Fibroblast of gingiva (primary cell): ENCODE data around the gene RNASE4.
A peak's percentile ranks its signal among the peaks of the same experiment; 100 is the strongest.

Source experiments
- DNase-seq: peaks from one replicate; pipeline ENCODE4 v3.0.0-alpha.2; 2011; ENCODE audit warnings: low read depth

RNASE4 gene

DNA sequence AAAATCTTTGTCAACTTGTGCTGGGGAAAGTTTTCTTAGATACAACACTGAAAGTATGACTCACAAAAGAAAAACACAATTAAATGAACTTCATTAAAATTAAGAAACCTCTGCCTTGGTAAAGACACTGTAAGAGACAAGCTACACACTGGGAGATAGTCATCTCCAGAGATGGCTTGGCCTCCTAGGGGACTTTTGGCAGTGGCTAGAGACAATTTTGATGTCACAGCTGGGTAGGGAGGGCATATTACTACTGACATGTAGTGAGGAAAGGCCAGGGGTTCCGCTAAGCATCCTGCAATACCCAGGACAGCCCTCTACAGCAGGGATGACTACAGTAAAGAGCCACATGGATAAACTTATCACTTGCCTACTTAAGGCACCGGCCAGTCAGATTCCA lies 8.7 kb upstream of the RNASE4 start:
- DNase-seq = no peak

GRCh38 chr14:20676072-20676471 lies 8.3 kb upstream of the RNASE4 start:
- DNase-seq = no peak

- no peak for DNase-seq
These were observed 4.5 kb upstream of the RNASE4 start for GRCh38 chr14:20679907-20680306.

DNA sequence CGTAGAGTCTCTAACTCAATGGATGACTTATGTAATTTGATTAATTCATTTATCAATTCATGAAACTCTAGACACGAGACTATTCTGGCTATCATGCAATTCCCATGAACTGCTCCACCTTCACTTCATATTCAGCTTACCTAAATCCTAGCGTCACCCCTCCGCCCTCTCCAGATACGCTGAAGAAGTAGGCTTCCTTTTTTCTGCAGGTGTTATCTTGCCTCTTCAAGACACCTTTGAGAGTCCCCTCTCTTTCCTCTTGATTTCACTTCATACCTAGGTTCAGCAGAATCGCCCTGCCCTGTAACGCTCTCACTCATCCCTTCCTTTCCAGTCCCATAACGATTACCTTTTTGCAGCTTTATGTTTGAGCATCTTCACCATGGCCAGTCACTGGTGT lies 4.0 kb upstream of the RNASE4 start:
- no peak for DNase-seq

- no peak for DNase-seq
These were observed 3.5 kb upstream of the RNASE4 start for GRCh38 chr14:20680843-20681347.

DNA sequence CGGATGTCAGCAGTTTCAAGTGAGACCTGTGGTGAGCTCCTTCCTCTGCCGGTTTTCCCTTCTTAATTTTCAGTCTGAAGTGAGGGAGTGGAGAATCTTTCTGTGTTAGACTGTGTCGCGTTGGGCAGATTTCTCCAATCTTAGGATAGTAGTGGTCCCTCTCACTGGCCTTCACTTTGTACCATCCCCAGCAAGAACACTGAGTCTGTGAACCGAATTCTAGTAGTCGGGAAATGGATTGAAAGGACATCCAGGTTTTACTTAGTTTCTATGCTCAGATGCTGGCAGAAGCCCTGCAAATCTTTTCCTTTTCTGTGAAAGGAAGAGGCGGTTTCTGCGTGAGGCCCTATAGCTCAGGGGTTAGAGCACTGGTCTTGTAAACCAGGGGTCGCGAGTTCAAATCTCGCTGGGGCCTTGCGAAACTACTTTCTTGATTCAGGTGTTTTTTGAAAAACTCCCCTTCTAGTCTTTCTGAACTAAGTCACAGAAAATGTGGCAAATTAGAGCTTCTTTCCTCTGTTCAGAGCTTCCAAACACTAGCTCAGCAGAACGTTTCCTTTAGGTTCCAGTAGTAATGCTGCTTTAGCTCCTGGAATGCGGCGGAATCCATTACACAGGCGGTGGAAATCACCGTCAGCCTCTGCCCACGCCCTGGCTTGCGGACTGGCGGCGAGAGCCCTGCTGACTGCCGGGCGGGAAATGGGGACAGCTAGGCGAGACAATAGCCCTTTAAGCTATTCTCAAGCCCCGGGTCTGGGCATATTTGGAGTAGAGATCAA lies 2.8 kb upstream of the RNASE4 start:
- peak; percentile 83 for DNase-seq

- no peak for DNase-seq
These were observed 2.3 kb upstream of the RNASE4 start for GRCh38 chr14:20682127-20682434.

GRCh38 chr14:20682435-20683124 lies 1.8 kb upstream of the RNASE4 start:
- DNase-seq = peak; percentile 95

GRCh38 chr14:20683125-20683890 lies 1.1 kb upstream of the RNASE4 start:
- DNase-seq = peak; percentile 93

- DNase-seq = peak; percentile 78
These were observed 499 bp downstream of the RNASE4 start for GRCh38 chr14:20684662-20685456.

- DNase-seq = no peak
These were observed 2.2 kb downstream of the RNASE4 start for GRCh38 chr14:20686386-20687143.

DNA sequence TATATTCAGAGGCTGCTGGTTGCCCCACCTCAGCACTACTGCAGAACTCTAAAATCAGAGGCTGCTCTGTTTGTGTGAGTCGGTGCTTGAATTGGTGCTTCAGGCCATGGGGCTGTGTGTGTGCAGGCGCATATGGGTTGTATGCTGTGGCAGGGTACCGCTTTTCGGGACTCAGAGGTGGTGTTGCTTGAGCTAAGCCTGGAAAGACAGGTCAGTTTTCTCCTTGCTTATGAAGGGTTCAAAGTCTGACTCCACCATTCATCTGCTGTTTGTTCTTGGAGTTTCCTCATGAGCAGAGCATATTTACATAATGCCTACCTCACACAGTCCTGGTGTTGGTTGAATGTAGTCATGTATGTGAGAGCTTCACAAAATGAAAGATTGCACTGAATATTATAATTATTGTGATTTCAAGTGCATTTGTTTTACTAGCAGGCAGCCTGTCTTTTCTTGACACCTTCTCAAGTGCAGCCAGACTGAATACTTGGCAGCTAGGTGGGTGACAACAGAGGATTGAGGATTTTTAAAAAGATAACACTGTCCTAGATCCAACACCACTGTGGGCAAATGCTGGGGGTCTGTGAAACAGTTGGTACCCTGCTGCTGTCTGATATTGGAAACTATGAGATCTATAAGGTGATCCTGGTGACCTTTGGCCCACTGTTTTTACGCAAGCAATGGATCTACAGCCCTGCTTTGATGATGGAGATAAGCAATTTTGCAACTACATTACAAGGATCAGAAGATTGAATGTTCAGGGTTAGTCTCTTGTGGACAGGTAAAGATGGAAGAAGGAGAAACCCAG lies 3.2 kb downstream of the RNASE4 start:
- no peak for DNase-seq

GRCh38 chr14:20688167-20688839 lies 3.9 kb downstream of the RNASE4 start, which contains the start of gene ANG:
ANG (plus strand) TSS chr14:20688764; CDS start chr14:20693565, 4,801 bp downstream.
- DNase-seq = no peak

GRCh38 chr14:20690848-20691640 lies 6.7 kb downstream of the RNASE4 start:
- DNase-seq = peak; percentile 57

DNA sequence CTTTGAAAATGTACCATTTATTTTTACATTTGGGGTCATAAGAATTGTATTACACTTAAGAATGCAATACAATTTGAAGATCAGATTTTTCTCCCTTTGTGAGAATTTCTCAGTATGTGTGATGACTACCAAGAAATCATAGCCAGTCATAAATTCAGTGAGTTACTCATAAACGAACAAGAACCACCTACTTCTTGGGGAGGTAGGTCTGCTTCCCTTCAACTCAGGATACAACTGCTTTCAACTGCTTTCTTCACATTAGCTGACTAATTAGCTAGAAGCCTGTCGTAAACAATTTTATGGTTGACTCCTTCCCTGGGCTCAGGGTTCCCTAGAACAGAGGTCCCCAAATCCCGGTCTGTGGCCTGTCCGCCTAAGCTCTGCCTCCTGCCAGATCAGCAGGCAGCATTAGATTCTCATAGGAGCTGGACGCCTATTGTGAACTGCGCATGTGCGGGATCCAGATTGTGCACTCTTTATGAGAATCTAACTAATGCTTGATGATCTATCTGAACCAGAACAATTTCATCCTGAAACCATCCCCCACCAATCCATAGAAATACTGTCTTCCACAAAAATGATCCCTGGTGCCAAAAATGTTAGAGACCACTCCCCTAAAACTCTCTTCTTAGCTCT lies 7.9 kb downstream of the RNASE4 start:
- no peak for DNase-seq

DNA sequence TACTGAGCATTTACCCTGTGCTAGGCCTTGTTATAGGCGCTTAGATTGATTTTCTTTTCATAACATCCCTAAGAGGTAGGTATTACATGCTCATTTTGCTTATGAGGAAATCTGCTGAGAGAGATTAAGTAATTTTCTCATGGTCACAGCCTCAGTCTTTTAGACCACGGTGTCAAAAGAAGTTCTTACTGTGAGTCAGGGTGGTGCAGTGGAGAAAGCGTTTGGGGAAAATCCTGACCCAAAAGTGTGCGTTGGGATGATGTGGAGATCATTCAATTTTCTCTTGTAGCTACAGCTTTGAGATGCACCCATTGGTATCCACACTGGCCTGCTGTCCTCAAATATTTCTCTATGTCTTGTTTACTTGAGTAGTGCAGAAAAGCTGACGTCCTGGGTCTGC lies 12.4 kb downstream of the RNASE4 start:
- no peak for DNase-seq

DNA sequence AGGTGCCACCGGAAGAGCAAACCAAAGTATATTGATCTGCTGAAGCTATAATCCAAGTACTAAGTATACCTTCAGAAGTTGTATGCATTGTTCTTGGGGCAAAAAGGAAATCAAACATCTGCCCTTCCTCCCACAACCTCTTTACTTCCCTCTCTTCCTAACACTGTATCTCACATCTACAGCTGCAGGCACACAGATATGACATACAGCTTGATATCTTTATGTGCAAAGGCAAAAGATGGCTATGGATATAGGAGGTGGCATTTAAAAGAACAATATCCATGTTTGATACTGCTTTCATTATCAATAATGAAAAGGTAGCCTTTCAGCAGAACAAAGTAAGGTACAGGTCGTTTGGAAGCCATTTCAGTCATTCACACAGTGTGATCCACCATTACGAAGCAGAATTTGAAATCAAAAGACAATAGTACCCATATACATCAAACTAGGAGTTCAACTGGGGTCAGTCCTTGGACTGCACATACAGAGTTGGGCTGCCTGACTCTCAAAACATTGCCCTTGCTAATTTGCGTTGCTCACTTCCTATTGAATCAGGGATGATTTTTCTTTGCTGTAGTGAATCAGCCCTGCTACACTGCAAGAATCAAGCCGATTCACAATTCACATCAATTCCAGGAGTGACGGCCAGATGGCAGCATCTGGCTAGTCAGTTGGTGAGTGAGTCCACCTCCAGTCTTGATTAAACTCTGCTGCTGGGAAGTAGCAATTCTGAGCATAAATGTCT lies 13.1 kb downstream of the RNASE4 start:
- peak; percentile 42 for DNase-seq

GRCh38 chr14:20698018-20698329 lies 13.6 kb downstream of the RNASE4 start:
- no peak for DNase-seq
